ENCODE measurements around the gene SDF4.

DNA sequence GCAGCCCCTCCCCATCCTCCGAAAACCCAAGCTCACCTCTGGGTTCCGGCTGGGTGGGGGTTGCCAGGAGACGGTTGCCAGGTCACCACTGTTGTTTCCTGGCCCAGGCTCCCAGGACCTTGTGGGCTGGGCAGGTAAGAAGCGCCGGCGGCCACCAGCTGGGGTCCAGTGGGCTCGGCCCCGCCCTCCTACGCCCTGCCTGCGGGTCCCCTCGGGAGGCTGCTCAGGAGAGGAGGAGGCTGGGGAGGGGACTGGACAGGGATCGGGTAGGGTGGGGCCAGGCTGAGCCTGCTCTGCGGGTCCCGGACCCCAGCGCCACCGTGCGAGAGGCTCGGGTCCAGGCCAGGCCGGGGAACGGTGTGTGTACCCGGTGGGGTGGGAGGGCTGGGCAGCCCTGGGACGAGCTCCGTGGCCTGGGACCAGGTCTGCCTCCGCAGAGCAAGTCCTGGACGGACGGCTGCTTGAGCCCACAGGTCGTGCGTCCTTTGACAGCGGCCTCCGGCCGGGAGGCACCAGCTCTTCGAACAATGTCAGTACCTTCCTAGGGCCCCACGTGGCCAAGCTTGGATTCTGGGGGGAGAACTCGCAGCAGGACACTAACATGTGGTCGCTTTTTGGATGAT lies 57.9 kb downstream of the SDF4 start, which contains the start of gene TTLL10:
- TF ChIP-seq, protein P1, sequence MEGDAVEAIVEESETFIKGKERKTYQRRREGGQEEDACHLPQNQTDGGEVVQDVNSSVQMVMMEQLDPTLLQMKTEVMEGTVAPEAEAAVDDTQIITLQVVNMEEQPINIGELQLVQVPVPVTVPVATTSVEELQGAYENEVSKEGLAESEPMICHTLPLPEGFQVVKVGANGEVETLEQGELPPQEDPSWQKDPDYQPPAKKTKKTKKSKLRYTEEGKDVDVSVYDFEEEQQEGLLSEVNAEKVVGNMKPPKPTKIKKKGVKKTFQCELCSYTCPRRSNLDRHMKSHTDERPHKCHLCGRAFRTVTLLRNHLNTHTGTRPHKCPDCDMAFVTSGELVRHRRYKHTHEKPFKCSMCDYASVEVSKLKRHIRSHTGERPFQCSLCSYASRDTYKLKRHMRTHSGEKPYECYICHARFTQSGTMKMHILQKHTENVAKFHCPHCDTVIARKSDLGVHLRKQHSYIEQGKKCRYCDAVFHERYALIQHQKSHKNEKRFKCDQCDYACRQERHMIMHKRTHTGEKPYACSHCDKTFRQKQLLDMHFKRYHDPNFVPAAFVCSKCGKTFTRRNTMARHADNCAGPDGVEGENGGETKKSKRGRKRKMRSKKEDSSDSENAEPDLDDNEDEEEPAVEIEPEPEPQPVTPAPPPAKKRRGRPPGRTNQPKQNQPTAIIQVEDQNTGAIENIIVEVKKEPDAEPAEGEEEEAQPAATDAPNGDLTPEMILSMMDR (IDR thresholded peaks at IDR 0.05): no peak
- TF ChIP-seq POLR2A (IDR thresholded peaks at IDR 0.05): no peak

All from lower leg skin (tissue), 3 donors.